A375 (cell line): ENCODE data around the gene ZNF560. TPM values are rescaled to one million over a fixed set of nuclear protein-coding genes. Genes with fewer than 3 reads are reported as not detected.

Experiments
- total RNA-seq: library from RNA; depleted of rRNA; stranded (reverse); fragments of >200 nt; shearing (Covaris generic); gene quantifications from 2 replicates; pipeline ENCODE4 v1.2.3, GENCODE V29; 2014; rRNA removed

The ZNF560 gene
- total RNA-seq, result 1.4 and 3.7 TPM in 2 replicates

DNA sequence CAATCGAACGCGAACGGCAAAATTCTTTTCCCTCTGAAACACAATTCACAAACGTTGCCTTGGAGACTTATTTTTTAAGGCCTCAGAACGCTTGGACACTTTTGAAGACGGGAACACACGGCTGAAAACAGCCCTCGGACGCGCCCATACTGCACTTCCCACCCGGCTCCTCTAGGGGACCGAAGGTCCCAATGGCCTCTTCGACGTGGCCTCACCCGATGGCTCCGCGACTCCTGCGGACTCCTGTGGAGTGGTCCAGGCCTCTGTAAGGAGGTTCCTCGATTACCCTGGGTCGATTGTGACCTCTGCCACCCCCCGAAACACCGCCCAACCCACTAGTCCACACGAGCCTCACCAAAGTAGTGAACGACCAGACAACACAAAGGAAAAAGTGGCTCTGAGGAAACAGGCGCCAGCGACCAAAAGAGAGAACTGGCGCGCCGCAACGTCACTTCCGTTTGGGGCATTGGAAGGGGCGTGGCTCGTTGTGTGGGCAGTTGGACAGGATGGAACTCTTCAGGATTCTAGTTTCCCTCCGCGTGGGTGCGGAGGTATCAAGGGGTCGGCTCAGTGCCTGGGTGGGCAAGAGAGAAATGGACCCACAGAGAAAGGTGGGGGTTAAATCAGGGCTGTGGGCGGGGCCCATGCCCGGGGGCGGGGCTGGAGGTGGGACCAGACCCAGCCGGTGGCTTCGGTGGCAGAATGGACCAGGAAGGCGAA is at the start of gene ZNF560:
TSS of gene ZNF560 (minus strand) at position 434 of the 720 bp plus-strand sequence. CDS start 23,303 bp downstream, outside the sequence.

DNA sequence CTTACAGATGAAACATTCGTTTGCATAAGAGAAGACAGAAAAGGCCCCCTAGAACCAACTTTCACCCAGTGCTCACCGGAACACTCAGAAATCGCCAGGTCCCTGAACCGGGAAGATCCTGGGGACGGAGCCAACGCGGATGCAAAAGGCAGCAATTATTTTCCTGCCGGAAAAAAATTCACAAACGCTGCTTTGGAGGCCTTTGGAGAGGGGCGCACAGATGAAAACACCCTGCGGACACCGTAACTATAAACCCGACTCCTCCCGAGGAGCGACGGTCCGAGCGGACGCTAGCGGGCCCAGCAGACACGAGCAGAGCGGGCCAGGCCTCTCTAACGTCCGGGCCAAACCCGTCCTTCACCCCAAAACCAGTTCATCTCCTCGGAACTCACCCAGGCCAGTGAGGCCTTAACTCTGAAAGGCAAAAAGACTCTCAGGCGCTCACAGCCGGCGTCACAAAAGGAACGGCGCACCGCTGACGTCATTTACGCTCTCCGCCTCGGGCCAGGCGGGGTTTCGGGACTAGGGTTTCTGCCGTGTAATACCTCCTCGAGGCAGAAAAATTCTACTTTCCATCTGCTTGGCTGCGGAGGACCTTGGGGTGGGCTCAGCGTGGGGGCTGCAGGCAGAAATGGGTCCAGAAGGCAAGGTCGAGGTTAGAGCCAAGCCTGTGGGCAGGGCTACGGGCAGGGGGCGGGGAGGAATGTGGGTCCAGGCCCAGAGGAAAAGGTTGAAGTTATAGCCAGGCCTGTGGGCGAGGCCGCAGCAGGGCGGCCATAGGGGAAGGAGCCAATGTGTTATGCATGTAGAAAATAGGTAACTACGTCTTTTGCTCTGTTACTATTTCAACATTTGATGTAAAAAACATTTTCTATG is 40.0 kb upstream of the ZNF560 start, which contains the start of gene ZNF426:
TSS of gene ZNF426 (minus strand) at position 463 of the 876 bp plus-strand sequence. CDS start 2,413 bp downstream, outside the sequence.

DNA sequence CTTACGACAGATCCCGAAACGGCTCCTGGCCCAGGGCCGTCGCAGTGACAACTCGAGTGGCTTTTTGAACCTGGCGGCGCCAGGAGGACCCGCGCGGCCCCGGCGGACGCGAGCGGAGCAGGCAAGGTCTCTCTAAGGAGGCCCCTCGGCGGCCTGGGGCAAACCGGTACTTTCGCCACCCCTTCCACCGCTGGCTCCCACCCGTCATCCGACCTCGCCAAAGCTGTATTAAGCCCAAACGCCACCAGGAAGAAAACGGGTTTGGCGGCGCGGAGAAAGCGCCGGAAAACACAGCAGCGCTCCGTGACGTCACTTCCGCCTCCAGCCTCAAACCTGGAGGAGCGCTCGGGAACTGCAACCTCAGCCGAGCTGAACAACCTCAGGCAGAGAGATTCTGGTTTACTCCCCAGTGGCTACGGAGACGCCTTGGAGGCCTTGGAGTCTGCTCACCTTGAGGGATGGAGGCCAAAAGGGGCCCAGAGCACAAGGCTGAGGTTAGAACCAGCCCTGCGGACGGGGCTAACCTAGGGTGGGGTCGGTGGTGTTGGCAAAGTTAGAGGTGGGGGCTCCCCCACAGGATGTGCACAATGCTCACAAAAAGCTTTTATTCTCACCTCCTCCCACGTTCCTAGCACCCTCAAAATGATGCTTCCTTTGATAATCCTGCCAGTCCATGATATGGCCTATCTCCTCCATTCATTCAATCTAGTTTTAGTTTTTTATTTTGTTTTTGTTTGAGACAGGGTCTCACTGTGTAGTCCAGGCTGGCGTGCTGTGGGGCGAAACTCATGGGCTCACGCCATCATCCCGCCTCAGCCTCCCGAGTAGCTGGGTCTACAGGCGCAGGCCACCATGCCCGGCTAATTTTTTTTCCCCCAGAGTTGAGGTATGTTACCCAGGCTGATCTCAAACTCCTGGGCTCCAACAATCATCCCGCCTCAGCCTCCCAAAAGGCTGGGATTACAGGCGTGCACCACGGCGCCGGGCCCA is 62.8 kb downstream of the ZNF560 start, which contains the start of gene ZNF266:
TSS of gene ZNF266 (minus strand) at position 295 of the 990 bp plus-strand sequence. CDS start 15,484 bp downstream, outside the sequence.

Other genes with a start within 250 kb of the ZNF560 start
- gene OR7E24, start 247.7 kb downstream of the ZNF560 start, total RNA-seq, result not detected in 2 replicates
- gene ZNF699, start 188.8 kb downstream of the ZNF560 start, total RNA-seq, result 9.7 and 20.6 TPM in 2 replicates
- gene ZNF559, start 174.4 kb downstream of the ZNF560 start, total RNA-seq, result 8.6 and 11.2 TPM in 2 replicates
- gene ZNF177, start 135.6 kb downstream of the ZNF560 start, total RNA-seq, result 0.42 and 2.9 TPM in 2 replicates
- gene ZNF266, start 63.0 kb downstream of the ZNF560 start, total RNA-seq, result 14.2 and 14.9 TPM in 2 replicates
- gene ZNF426, start 40.0 kb upstream of the ZNF560 start, total RNA-seq, result 9.0 and 9.3 TPM in 2 replicates
- gene ZNF121, start 85.9 kb upstream of the ZNF560 start, total RNA-seq, result 48.4 and 56.3 TPM in 2 replicates
- 18.4 and 19.1 TPM in 2 replicates for gene ZNF561, start 122.6 kb upstream of the ZNF560 start, total RNA-seq
- 35.6 and 40.2 TPM in 2 replicates for gene ZNF562, start 176.5 kb upstream of the ZNF560 start, total RNA-seq